K562 (cell line): ENCODE measurements around the gene ZNF358. TPM values are rescaled to one million over a fixed set of nuclear protein-coding genes. Genes with fewer than 3 reads are reported as not detected.

ENCODE experiments used
- ATF2 ChIP-seq: sonication (generic); formaldehyde crosslinking; IDR thresholded peaks from 2 replicates; pipeline ENCODE4 v1.8.1; 2022; ENCODE audit warnings: missing genetic modification reagents
- CHD1 ChIP-seq: fragments of 200-600 bp; sonication (generic); IDR thresholded peaks from one replicate; pipeline ENCODE4 v1.6.1; 2012; ENCODE audit warnings: mild to moderate bottlenecking, moderate library complexity, low read length, inconsistent platforms
- ELK1 ChIP-seq: sonication (generic); formaldehyde crosslinking; IDR thresholded peaks from 2 replicates; pipeline ENCODE4 v1.8.1; 2022; ENCODE audit warnings: missing genetic modification reagents
- ESRRB ChIP-seq: fragments of 250-450 bp; sonication (Bioruptor Pico); IDR thresholded peaks from 2 replicates; pipeline ENCODE4 v1.5.0; 2020; ENCODE audit warnings: mild to moderate bottlenecking, moderate library complexity, borderline replicate concordance
- HDAC1 ChIP-seq, 2 experiments: fragments of 450-650 bp; IDR thresholded peaks; 2 replicates each; pipeline ENCODE4 v1.6.1; 2016 to 2017; ENCODE audit warnings: inconsistent platforms in 1 of 2, mild to moderate bottlenecking in 1 of 2, moderate library complexity in 1 of 2
- HNRNPLL ChIP-seq: fragments of 200-400 bp; formaldehyde crosslinking; IDR thresholded peaks from 2 replicates; pipeline ENCODE4 v1.6.1; 2017; ENCODE audit warnings: low read length, low read depth, mild to moderate bottlenecking; ENCODE audit not compliant: poor library complexity, severe bottlenecking
- IRF2 ChIP-seq: sonication (generic); formaldehyde crosslinking; IDR thresholded peaks from 2 replicates; pipeline ENCODE4 v1.8.1; 2022; ENCODE audit warnings: mild to moderate bottlenecking, missing genetic modification reagents
- IRF9 ChIP-seq: fragments of 450-650 bp; IDR thresholded peaks from 2 replicates; pipeline ENCODE4 v1.6.1; 2016; ENCODE audit warnings: missing biosample characterization, missing genetic modification characterization
- JUN ChIP-seq, 2 experiments: sonication (generic) in 1 of 2; formaldehyde crosslinking in 1 of 2; IDR thresholded peaks; 2 replicates each; pipeline versions ENCODE4 v1.6.1 to v1.8.0; 2012 to 2022; ENCODE audit warnings: borderline replicate concordance in 2 of 2, mild to moderate bottlenecking in 2 of 2, improper control_type of control experiment in 1 of 2, low read depth in 1 of 2, low read length in 1 of 2, missing genetic modification reagents in 1 of 2
- MNT ChIP-seq, 2 experiments: fragments of 450-650 bp; conservative IDR thresholded peaks; 2 replicates each; pipeline ENCODE4 v1.6.1; 2017; ENCODE audit warnings: mild to moderate bottlenecking in 2 of 2, moderate library complexity in 2 of 2
- NCOA1 ChIP-seq: fragments of 450-650 bp; IDR thresholded peaks from 2 replicates; pipeline ENCODE4 v1.6.1; 2016; ENCODE audit warnings: low read depth
- NFATC3 ChIP-seq: fragments of 450-650 bp; IDR thresholded peaks from 2 replicates; pipeline ENCODE4 v1.6.1; 2017; ENCODE audit warnings: mild to moderate bottlenecking
- NRF1 ChIP-seq, 2 experiments: fragments of 450-650 bp; IDR thresholded peaks in 1 of 2; conservative IDR thresholded peaks in 1 of 2; 2 replicates each; pipeline ENCODE4 v1.6.1; 2014; ENCODE audit warnings: mild to moderate bottlenecking in 2 of 2
- POLR2A ChIP-seq: fragments of 450-650 bp; conservative IDR thresholded peaks from 2 replicates; pipeline ENCODE4 v1.6.1; 2016
- RHOXF2B ChIP-seq: fragments of 250-450 bp; sonication (Bioruptor Pico); conservative IDR thresholded peaks from 2 replicates; pipeline ENCODE4 v1.5.1; 2021
- SMARCA4 ChIP-seq: fragments of 450-650 bp; IDR thresholded peaks from 2 replicates; pipeline ENCODE4 v1.6.1; 2016
- SP2 ChIP-seq: IDR thresholded peaks from 2 replicates; pipeline ENCODE4 v1.6.1; 2011; ENCODE audit warnings: mild to moderate bottlenecking, low read depth, low read length, moderate library complexity; ENCODE audit not compliant: poor library complexity, severe bottlenecking; ENCODE audit errors: extremely low read depth
- TRIM28 ChIP-seq: fragments of 450-650 bp; IDR thresholded peaks from 2 replicates; pipeline ENCODE4 v1.6.1; 2017
- ZNF174 ChIP-seq: fragments of 250-450 bp; sonication (Bioruptor Pico); IDR thresholded peaks from 2 replicates; pipeline ENCODE4 v1.4.0; 2020; ENCODE audit warnings: mild to moderate bottlenecking
- ZNF41 ChIP-seq: fragments of 250-450 bp; sonication (Bioruptor Pico); conservative IDR thresholded peaks from 2 replicates; pipeline ENCODE4 v1.4.0; 2020; ENCODE audit warnings: mild to moderate bottlenecking
- ZNF561 ChIP-seq: fragments of 450-650 bp; formaldehyde crosslinking; conservative IDR thresholded peaks from 2 replicates; pipeline ENCODE4 v1.4.0; 2020; ENCODE audit warnings: mild to moderate bottlenecking, moderate library complexity
- ZNF79 ChIP-seq: fragments of 250-450 bp; sonication (Bioruptor Pico); IDR thresholded peaks from 2 replicates; pipeline ENCODE4 v1.4.0; 2020; ENCODE audit warnings: low read depth, mild to moderate bottlenecking, moderate library complexity
- polyA plus RNA-seq, 8 experiments: library from polyadenylated mRNA; depleted of rRNA in 4 of 8; stranded (reverse) in 5 of 8; unstranded in 3 of 8; fragments of >200 nt; fragmentation: Nextera tagmentation in 2 of 8; fragmentation: Illumina TruSeq in 1 of 8; extraction: Ambion mirVana in 2 of 8; extraction: Trizol in 1 of 8; gene quantifications; 2 replicates each; pipeline versions ENCODE4 v1.2.1 to v1.2.3, GENCODE V29; 2011 to 2014; ENCODE audit warnings: inconsistent platforms in 1 of 8, missing spikeins in 1 of 8
- total RNA-seq, 7 experiments: library from RNA; depleted of rRNA in 6 of 7; stranded (reverse); fragments of >200 nt in 6 of 7; fragmentation: Illumina TruSeq in 2 of 7; extraction: Trizol in 2 of 7; gene quantifications; 2 replicates each; pipeline versions ENCODE4 v1.2.1 to v1.2.3, GENCODE V29; 2011 to 2021; ENCODE audit warnings: low replicate concordance in 1 of 7

The ZNF358 gene
- total and polyA plus RNA-seq, 9 of the 15 experiments (the other 6 are each of a cell fraction or from before 2014, with no cell fraction given), result 0.04 to 17.2 (median 4.9) TPM

- TF ChIP-seq ESRRB (CRISPR knock-in tag) (no peak), IRF9 (no peak), ATF2 (CRISPR knock-in tag) (no peak), POLR2A (peak; percentile 62; the same call in 1 of the 2 replicates), ZNF41 (0 out of 2 replicates have a peak, but pooled peaks have one; percentile 8), NFATC3 (no peak), HDAC1 (IDR thresholded peaks at IDR 0.05) (peak in 1 of 2 experiments; percentile 95; a peak in 3 of 4 replicates), TRIM28 (0 out of 2 replicates have a peak, but pooled peaks have one; percentile 22), NRF1 (conservative IDR thresholded peaks at IDR 0.05 in 1 of 2, IDR thresholded peaks at IDR 0.05 in 1 of 2) (peak; percentile 96 to 97), NCOA1 (no peak), ZNF561 (CRISPR knock-in tag) (no peak), IRF2 (CRISPR knock-in tag) (no peak), ZNF174 (CRISPR knock-in tag) (no peak), JUN (IDR thresholded peaks at IDR 0.05; ENCODE audit: borderline replicate concordance, low read depth, low read length) (peak; percentile 88; the same call in 1 of the 2 replicates), JUN (CRISPR knock-in tag; IDR thresholded peaks at IDR 0.05; ENCODE audit: borderline replicate concordance) (0 out of 2 replicates have a peak, but pooled peaks have one; percentile 73), ELK1 (no peak), SMARCA4 (peak; percentile 24; the same call in 1 of the 2 replicates), HNRNPLL (no peak), CHD1 (no peak), RHOXF2B (CRISPR knock-in tag) (peak; percentile 94), SP2 (peak; percentile 27), ZNF79 (CRISPR knock-in tag) (no peak), MNT (conservative IDR thresholded peaks at IDR 0.05) (peak; percentile 86 to 95)
Observed at GRCh38 chr19:7522072-7522922, 6.4 kb downstream of the ZNF358 start, which contains the start of gene MCOLN1 (continued).
